ENCODE data around the gene SEPTIN10.
"Not testable (repeated sequence)": the region's sequence is repeated elsewhere in the genome, so short reads cannot be mapped to it uniquely, and the experiment has no call there.

SEPTIN10 gene

GRCh38 chr2:109602617-109603188, 11.1 kb downstream of the SEPTIN10 start:
- DNase-seq (ENCODE audit: low read depth in 3 of 3) = no peak

DNA sequence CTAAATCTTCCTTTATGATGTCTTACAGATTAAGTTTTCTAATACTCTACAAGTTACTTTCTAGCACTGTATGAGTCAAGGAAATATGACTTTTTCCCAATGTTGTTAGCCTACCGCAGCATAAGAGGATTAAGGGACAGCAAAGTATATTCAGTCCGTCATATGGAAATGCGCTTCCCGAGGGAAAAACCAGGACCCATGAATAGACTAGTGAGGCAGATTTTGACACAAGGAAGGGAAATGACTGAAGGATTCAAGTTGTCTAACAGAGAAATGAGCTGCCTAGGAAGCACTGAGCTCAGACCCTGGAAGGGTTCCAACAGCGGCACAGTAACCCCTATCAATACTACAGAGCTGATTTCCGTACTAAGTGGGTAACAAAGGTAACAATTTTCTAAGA, 12.0 kb downstream of the SEPTIN10 start:
- no peak for DNase-seq (ENCODE audit: low read depth in 3 of 3)

DNA sequence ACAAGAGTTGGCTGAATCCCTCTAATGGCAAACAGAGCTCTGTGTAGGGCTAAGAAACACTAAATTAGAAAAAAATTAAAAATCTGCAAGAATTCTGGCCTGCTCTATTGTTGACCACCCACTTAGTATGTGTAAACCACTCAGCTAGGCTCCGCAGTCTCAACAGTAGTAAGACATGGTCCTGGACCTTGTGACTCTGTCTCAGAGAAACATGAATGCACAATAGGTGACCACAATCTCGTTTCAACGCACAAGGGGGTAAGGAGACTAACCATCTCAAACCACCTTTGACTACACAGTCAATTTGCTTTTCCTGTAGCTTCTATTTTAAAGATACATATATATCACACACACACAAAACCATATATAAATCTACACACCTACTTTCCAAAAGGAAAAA, 16.5 kb downstream of the SEPTIN10 start:
- no peak for DNase-seq (ENCODE audit: low read depth in 3 of 3)

- DNase-seq (ENCODE audit: low read depth in 3 of 3) = no peak
Measured at GRCh38 chr2:109595644-109596043, 18.1 kb downstream of the SEPTIN10 start.

- no peak for DNase-seq (ENCODE audit: low read depth in 3 of 3)
Measured at GRCh38 chr2:109594246-109594885, 19.4 kb downstream of the SEPTIN10 start.

DNA sequence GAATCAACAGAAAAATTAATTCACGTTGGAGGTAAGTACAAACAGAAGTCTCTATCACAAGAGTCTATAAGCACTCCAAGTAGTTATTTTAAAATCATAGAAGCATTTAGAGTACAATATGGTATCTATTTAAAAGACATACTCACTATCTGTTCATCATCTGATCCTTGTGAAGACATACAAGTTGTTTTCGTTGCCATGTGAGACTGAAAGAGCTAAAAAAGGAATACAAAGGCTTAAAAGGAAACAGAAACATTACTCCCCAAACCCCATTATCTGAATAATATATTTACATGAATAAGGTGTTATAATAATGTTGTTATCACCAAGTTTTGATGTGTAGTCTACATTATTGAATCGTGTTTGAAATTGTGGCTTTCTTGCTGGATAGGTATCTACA, 20.9 kb downstream of the SEPTIN10 start:
- no peak for DNase-seq (ENCODE audit: low read depth in 3 of 3)

GRCh38 chr2:109591206-109591605, 22.6 kb downstream of the SEPTIN10 start:
- DNase-seq (ENCODE audit: low read depth in 3 of 3) = no peak

GRCh38 chr2:109586687-109587086, 27.1 kb downstream of the SEPTIN10 start:
- no peak for DNase-seq (ENCODE audit: low read depth in 3 of 3)

DNA sequence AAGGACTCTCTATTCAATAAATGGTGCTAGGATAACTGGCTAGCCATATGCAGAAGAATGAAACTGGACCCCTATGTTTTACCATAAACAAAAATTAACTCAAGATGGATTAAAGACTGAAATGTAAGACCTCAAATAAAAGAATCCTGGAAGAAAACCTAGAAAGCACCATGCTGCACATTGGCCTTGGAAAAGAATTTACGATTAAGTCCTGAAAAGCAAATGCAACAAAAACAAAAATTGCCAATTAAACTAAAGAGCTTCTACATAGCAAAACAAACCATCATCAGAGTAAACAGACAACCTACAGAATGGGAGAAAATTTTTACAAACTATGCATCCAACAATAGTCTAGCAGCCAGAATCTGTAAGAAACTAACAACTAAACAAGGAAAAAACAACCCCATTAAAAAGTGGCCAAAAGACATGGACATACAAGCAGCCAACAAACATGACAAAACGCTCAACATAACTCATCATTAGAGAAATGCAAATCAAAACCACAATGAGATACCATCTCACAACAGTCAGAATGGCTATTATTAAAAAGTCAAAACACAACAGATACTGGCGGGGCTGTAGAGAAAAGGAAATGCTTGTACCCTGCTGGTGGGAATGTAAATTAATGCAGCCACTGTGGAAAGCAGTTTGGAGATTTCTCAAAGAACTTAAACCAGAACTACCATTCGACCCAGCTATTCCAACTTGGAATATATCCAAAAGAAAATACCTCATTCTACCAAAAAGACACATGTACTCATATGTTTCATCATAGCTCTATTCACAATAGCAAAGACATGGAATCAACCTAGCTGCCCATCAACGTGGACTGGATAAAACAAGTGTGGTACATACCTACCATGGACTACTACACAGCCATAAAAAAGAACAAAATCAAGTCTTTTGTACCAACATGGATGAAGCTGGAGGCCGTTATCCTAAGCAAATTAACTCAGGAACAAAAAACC, 30.6 kb downstream of the SEPTIN10 start:
- DNase-seq (ENCODE audit: low read depth in 3 of 3) = no peak

GRCh38 chr2:109577630-109578029, 36.1 kb downstream of the SEPTIN10 start:
- not testable (repeated sequence) for DNase-seq (ENCODE audit: low read depth in 3 of 3)

- DNase-seq (ENCODE audit: low read depth in 3 of 3) = no peak
Measured at GRCh38 chr2:109575373-109575772, 38.4 kb downstream of the SEPTIN10 start.

- DNase-seq (ENCODE audit: low read depth in 3 of 3) = no peak
Measured at GRCh38 chr2:109563980-109564550, 49.7 kb downstream of the SEPTIN10 start.

DNA sequence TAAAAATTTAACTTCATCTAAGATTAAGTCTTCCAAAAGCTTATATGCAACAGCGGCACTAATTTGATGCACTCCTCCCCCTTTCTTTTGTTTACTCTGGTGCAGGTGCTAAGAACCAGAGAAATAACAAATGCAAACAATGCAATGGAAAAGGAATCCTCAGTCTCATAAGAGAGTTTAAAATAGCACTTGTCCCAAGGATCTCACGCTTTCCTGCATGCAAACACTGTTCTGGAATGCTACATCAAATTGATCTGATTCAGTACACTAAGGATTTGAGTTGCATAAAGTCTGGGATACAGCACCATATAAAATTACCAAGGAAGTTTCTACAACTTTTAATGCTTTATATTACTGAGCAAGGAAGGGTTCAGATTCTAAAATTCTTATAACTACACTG, 50.5 kb downstream of the SEPTIN10 start:
- DNase-seq (ENCODE audit: low read depth in 3 of 3) = no peak

DNA sequence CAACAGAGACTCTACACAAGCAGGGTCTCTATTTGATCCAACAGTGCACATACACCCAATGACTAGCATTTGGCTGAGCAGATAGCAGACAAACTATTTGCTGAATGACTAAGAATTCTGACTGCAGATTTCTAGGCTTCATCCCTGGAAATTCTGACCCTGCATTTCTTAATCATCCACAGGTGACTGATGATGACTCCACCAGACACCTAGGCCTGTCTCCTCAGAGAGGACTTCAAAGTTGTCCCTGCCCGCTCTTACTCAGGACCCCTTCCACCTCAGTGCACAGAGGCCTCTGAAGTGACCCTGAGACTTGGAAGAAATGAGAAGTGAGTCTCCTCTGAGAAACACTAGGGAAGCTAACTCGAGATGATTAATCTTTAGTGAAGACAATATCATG, 51.3 kb downstream of the SEPTIN10 start:
- DNase-seq (ENCODE audit: low read depth in 3 of 3) = no peak

DNA sequence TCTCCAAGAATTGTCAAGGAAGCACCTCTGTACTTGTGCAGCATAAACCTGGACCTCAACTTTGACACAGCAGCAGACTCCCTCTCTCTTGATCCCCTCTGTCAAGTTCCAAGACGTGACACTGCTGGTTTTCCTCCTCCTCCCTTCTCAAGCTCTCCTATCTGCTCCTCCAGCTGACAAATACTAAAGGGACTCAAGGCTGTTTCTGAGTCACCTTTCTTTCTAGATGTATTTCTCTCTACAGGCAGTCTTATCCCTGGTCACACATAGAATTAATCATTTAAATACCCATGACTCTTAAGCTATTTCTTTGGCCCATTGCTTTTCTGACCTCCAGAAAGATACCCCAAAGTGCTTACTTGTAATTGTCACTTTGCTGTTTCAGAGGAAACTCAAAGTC, 53.5 kb downstream of the SEPTIN10 start:
- no peak for DNase-seq (ENCODE audit: low read depth in 3 of 3)

GRCh38 chr2:109558076-109558882, 55.5 kb downstream of the SEPTIN10 start:
- no peak for DNase-seq (ENCODE audit: low read depth in 3 of 3)

- DNase-seq (ENCODE audit: low read depth in 3 of 3) = no peak
Measured at GRCh38 chr2:109557309-109557708, 56.5 kb downstream of the SEPTIN10 start.

GRCh38 chr2:109555346-109555900, 58.3 kb downstream of the SEPTIN10 start:
- DNase-seq (ENCODE audit: low read depth in 3 of 3) = no peak

- DNase-seq (ENCODE audit: low read depth in 3 of 3) = no peak
Measured at GRCh38 chr2:109554758-109555157, 59.0 kb downstream of the SEPTIN10 start.

- DNase-seq (ENCODE audit: low read depth in 3 of 3) = no peak
Measured at GRCh38 chr2:109549016-109549590, 64.7 kb downstream of the SEPTIN10 start.

DNA sequence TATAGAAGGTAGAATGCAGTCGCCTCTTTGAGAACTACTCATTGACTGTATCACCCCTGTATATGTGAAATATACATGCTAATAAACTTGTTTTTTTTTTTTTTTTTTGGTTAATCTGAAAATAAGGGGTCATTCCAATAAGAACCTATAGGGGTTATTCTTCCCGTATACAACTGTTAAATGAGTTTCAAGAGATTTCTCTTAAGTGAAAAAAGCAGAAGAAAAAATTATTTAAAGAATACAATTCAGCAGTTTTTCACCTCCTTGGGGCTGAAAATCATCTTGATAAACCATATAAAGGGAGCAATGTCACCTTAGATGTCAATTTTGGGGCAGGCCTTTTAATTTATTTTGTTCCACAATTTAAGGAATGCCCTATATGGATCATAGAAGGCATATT, 66.5 kb downstream of the SEPTIN10 start:
- no peak for DNase-seq (ENCODE audit: low read depth in 3 of 3)
